Brain microvascular endothelial cell (primary cell): ENCODE measurements around the gene PADI2.

Experiments used
- DNase-seq: peaks from one replicate; pipeline ENCODE4 v3.0.0-alpha.2; 2020
- H3K27ac ChIP-seq: fragments of 250-450 bp; sonication (Bioruptor Pico); 2 replicates; pipeline ENCODE4 v1.5.1; 2020; ENCODE audit warnings: mild to moderate bottlenecking, moderate library complexity
- H3K27me3 ChIP-seq: fragments of 250-450 bp; sonication (Bioruptor Pico); replicated peaks from 2 replicates; pipeline ENCODE4 v1.5.1; 2020; ENCODE audit warnings: mild to moderate bottlenecking
- H3K36me3 ChIP-seq: fragments of 250-450 bp; sonication (Bioruptor Pico); replicated peaks from 2 replicates; pipeline ENCODE4 v1.5.1; 2020; ENCODE audit warnings: mild to moderate bottlenecking
- H3K4me3 ChIP-seq: 2 replicates; pipeline ENCODE4 v1.5.1; 2011; ENCODE audit warnings: low read depth, mild to moderate bottlenecking, control low read depth, low read length, moderate library complexity
- in situ Hi-C: cut with HindIII; loops from 2 replicates; pipeline ENCODE4 v1.10.0; 2017; ENCODE audit warnings: low sequenced_read_pairs, low pct_ligation_motif_present
- TF ChIP-seq, protein P1 (sequence below): IDR thresholded peaks from 2 replicates; pipeline ENCODE4 v1.5.1; 2011; ENCODE audit warnings: low read depth, mild to moderate bottlenecking, moderate library complexity, low read length, control low read depth, inconsistent platforms; ENCODE audit errors: missing control alignments

Gene PADI2

DNA sequence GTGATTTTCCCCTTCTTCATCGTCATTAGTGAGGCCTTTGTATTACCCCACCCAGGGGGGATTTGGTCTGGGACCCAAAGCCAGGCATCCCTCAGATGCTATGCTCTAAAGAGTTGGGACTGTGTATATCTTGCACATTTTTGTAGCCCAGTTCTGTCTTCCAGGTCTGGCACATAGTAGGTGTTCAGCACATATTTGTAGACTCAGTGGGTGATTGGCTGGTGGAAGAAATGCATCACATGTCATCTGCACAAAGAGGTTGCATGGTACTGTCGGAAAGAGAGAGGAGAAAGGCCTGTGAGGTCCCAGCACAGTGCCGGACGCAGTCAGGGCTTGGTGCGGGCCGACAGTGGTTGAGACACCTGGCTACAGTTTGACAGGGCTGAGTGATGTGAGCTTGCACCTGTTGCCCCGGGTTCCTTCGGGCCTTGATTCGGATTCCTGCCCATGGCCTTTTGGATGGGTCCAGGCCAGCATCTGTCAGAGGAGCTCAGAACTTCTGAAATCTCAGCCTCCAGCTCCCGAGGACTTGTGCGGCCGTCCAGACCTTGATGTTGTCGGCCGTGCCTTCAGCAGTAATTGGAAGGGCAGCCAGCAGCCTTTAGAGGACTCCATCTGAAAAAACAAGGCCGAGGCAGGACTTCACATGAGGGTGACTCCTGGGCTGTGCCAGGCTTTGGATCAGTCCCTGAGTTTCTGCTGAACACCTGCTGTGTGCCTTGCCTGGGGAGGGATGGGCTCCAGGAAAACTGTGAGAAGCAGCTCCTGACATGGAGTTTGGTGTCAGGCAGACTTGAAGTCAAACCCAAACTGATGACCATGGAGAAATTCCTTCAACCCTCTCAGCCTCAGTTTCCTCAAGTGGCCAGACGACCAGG, 44.8 kb upstream of the PADI2 start:
- H3K4me3 ChIP-seq: no peak overlapping the region
- in situ Hi-C loops: no loop called here
- TF ChIP-seq, protein P1, sequence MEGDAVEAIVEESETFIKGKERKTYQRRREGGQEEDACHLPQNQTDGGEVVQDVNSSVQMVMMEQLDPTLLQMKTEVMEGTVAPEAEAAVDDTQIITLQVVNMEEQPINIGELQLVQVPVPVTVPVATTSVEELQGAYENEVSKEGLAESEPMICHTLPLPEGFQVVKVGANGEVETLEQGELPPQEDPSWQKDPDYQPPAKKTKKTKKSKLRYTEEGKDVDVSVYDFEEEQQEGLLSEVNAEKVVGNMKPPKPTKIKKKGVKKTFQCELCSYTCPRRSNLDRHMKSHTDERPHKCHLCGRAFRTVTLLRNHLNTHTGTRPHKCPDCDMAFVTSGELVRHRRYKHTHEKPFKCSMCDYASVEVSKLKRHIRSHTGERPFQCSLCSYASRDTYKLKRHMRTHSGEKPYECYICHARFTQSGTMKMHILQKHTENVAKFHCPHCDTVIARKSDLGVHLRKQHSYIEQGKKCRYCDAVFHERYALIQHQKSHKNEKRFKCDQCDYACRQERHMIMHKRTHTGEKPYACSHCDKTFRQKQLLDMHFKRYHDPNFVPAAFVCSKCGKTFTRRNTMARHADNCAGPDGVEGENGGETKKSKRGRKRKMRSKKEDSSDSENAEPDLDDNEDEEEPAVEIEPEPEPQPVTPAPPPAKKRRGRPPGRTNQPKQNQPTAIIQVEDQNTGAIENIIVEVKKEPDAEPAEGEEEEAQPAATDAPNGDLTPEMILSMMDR: no peak
- H3K36me3 ChIP-seq: no peaks in the 10 kb centered on the region
- DNase-seq: no peak
- no peak overlapping the region for H3K27ac ChIP-seq
- no peaks in the 10 kb centered on the region for H3K27me3 ChIP-seq

DNA sequence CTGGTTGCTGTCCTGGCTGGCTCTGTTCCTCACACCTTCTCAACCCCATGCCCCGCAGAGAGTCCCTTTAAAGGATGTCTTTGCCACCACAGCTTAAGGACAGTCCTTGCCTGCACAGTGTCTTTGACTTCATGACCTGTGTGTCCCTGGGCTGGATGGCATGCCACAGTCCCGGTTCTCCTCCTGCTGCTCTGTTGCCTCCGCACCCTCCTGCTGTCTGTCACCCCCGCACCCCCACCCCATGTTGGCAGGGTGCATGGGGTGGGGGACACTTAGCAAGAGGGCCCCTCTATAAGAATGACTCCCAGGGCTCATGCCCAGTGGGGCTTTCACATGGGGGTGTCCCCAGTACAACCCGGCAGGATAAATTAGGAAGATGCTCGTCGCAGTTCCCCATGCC, 44.1 kb upstream of the PADI2 start:
- no peaks in the 10 kb centered on the region for H3K36me3 ChIP-seq
- DNase-seq: no peak
- no peak overlapping the region for H3K4me3 ChIP-seq
- TF ChIP-seq, protein P1: no peak
- H3K27me3 ChIP-seq: no peaks in the 10 kb centered on the region
- H3K27ac ChIP-seq: no peak overlapping the region
- in situ Hi-C loops: no loop called here

DNA sequence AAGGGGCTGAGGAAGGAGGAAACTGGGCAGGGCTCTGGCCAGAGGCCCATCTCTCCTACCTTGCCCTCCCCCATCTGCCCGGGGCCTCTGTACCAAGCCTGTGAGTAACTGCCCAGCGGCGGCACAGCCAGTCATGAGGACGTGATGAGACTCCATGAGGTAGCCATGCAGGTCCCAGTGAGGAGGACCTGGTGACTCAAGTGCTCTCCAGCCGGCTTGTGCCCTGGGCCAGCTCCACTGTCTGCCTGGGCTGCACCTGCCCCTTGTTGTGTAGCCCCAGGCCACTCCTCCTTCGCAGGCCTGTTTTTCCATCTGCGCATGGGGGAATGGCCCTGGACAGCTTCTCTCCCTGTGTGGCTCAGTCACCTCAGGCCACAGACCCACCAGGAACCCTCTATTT, 43.7 kb upstream of the PADI2 start:
- H3K36me3 ChIP-seq: no peaks in the 10 kb centered on the region
- in situ Hi-C loops: no loop called here
- TF ChIP-seq, protein P1: no peak
- no peak overlapping the region for H3K4me3 ChIP-seq
- no peak overlapping the region for H3K27ac ChIP-seq
- H3K27me3 ChIP-seq: no peaks in the 10 kb centered on the region
- no peak for DNase-seq

DNA sequence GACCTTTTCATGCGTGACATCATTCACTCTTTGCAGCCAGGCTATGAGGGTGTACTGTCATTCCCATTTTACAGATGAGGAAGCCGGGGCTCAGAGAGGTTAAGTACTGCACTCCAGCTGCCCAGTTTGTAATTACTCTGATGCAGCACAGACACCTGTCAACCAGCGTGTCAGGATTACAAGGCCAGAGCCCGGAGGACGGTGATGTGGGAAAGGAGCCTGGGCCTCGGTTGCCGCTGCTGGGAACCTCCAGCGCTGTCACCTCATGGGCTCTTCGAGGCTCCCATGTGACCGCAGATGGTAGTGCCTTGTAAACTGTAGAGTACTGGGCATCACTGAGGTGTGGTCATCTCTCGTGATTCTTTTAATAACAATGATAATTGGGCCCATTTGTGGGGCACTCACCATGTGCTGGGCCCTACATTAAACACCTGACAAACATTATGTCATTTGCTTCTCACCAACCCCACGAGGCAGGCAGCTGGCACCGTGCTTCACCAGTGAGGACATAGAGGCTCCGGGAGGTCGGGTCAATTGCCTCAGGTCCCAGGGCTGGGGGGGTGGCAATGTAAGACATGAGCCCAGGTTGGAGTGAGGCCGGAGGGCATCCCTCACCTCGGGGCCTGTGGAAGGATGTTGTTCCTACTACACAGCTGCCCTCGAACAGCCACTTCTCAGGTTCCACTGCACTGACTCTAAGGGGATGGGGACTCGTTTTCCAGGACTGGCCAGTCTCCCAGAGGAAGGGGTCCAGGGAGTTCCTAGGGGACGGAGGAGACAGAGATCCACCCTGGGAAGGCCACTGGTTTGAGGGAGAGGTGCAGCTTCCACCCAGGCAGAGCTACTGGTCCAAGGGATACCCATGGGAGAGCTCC, 42.9 kb upstream of the PADI2 start:
- in situ Hi-C loops: no loop called here
- Histone ChIP-seq H3K27ac (no peak overlapping the region), H3K36me3 (no peaks in the 10 kb centered on the region), H3K4me3 (no peak overlapping the region), H3K27me3 (no peaks in the 10 kb centered on the region)
- DNase-seq: no peak
- TF ChIP-seq, protein P1: no peak

DNA sequence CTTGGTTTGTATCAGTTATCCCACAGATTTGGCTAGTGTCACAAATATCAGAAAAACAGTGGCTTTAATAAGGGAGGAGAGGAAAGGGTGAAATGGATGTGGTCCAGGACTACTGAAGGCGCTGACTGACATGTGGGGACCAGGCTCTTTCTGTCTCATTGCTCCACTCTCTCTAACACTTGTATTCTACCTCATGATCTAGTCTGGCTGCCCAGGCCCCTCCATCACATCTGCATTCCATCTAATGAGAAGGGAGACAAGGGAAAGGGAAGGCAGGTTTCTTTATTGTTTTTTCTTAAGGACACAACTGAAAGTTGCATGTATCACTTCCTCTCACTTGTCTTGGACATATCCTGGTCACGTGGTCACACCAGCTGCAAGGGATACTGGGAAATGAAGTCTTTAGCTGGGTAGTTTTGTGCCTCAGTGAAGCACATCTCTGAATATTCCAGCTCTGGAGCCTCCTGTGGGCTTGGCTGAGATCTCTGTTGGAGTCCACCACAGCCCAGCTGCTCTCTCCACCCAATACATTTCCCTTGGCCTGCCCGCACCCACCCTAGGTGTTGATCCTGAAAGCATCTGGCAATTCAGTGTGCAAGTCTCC, 42.0 kb upstream of the PADI2 start:
- Histone ChIP-seq H3K27me3 (no peaks in the 10 kb centered on the region), H3K36me3 (no peaks in the 10 kb centered on the region), H3K27ac (no peak overlapping the region), H3K4me3 (no peak overlapping the region)
- in situ Hi-C loops: no loop called here
- TF ChIP-seq, protein P1: no peak
- no peak for DNase-seq
